IMR-90 (cell line): ENCODE results near the gene USP7. TPM values are rescaled to one million over a fixed set of nuclear protein-coding genes. Genes with fewer than 3 reads are reported as not detected.

Source experiments
- ATAC-seq: fragments of 200-7000 bp; cut with Tn5 transposase; 2 replicates; pipeline ENCODE4 v1.9.1; 2020; ENCODE audit warnings: low read depth, mild to moderate bottlenecking, moderate library complexity
- BruUV-seq: library from RNA; stranded (reverse); fragments of 400-500 nt; replicated peaks from 2 replicates; lab custom pipeline; 2021; lab: Mats Ljungman, UMichigan
- CTCF ChIA-PET: fragments of 300-600 bp; formaldehyde crosslinking; extraction: SDS; loops from one replicate; lab custom pipeline; 2021; ENCODE audit warnings: antibody characterized with exemption; lab: Yijun Ruan, JAX
- POLR2A ChIA-PET: fragments of 300-600 bp; sonication (Branson Sonifier 250); formaldehyde crosslinking; loops from one replicate; lab custom pipeline; 2022; ENCODE audit warnings: antibody characterized with exemption; ENCODE audit not compliant: unreplicated experiment; lab: Charles Lee
- DNase-seq: peaks from one replicate; pipeline ENCODE4 v3.0.0; 2013
- H2AFZ ChIP-seq: replicated peaks from 2 replicates; pipeline ENCODE3; 2013; ENCODE audit warnings: low read length, mild to moderate bottlenecking; ENCODE audit not compliant: poor library complexity
- H2AK5ac ChIP-seq: 2 replicates; pipeline ENCODE4 v1.6.1; 2013; ENCODE audit warnings: low read depth, low read length, inconsistent platforms
- H2AK9ac ChIP-seq: replicated peaks from 2 replicates; pipeline ENCODE3; 2013; ENCODE audit warnings: mild to moderate bottlenecking, low read depth, low read length, moderate library complexity; ENCODE audit not compliant: poor library complexity
- H2BK120ac ChIP-seq: 2 replicates; pipeline ENCODE4 v1.6.1; 2013; ENCODE audit warnings: low read depth, low read length, inconsistent platforms
- H2BK15ac ChIP-seq: 3 replicates; pipeline ENCODE4 v1.6.1; 2013; ENCODE audit warnings: low read depth, low read length, inconsistent platforms
- H2BK20ac ChIP-seq: 2 replicates; pipeline ENCODE4 v1.6.1; 2013; ENCODE audit warnings: low read depth, mild to moderate bottlenecking, inconsistent platforms, low read length, moderate library complexity
- H2BK5ac ChIP-seq: 2 replicates; pipeline ENCODE4 v1.6.1; 2013; ENCODE audit warnings: mild to moderate bottlenecking, low read depth, low read length, inconsistent platforms; ENCODE audit not compliant: poor library complexity, severe bottlenecking
- H3K14ac ChIP-seq: replicated peaks from 2 replicates; pipeline ENCODE4 v1.6.1; 2013; ENCODE audit warnings: low read depth, low read length, inconsistent platforms
- H3K18ac ChIP-seq: 2 replicates; pipeline ENCODE4 v1.6.1; 2013; ENCODE audit warnings: low read depth, low read length, control low read depth
- H3K23ac ChIP-seq: 2 replicates; pipeline ENCODE4 v1.6.1; 2013; ENCODE audit warnings: low read depth, low read length, inconsistent platforms
- H3K27ac ChIP-seq: 2 replicates; pipeline ENCODE4 v1.5.1; 2013; ENCODE audit warnings: mild to moderate bottlenecking, control low read depth, low read length; ENCODE audit not compliant: insufficient read depth
- H3K27me3 ChIP-seq: 2 replicates; pipeline ENCODE4 v1.6.1; 2013; ENCODE audit warnings: low read length; ENCODE audit not compliant: control insufficient read depth, insufficient read depth
- H3K36me3 ChIP-seq: 2 replicates; pipeline ENCODE4 v1.6.1; 2013; ENCODE audit warnings: low read length, mixed read lengths; ENCODE audit not compliant: control insufficient read depth, insufficient read depth
- H3K4ac ChIP-seq: 2 replicates; pipeline ENCODE4 v1.6.1; 2013; ENCODE audit warnings: low read depth, low read length, inconsistent platforms
- H3K4me1 ChIP-seq: 2 replicates; pipeline ENCODE4 v1.6.1; 2013; ENCODE audit warnings: low read length, mixed read lengths; ENCODE audit not compliant: control insufficient read depth, insufficient read depth
- H3K4me2 ChIP-seq: 2 replicates; pipeline ENCODE4 v1.6.1; 2013; ENCODE audit warnings: low read depth, mild to moderate bottlenecking, control low read depth, low read length, moderate library complexity
- H3K4me3 ChIP-seq: 2 replicates; pipeline ENCODE4 v1.5.1; 2013; ENCODE audit warnings: low read depth, mild to moderate bottlenecking, control low read depth, low read length, moderate library complexity; ENCODE audit not compliant: insufficient read depth
- H3K56ac ChIP-seq: 2 replicates; pipeline ENCODE4 v1.6.1; 2013; ENCODE audit warnings: low read length, inconsistent platforms; ENCODE audit not compliant: insufficient read depth; ENCODE audit errors: extremely low read depth
- H3K79me1 ChIP-seq, 2 experiments: 2 replicates each; pipeline ENCODE4 v1.6.1; 2013; ENCODE audit warnings: low read length in 2 of 2, inconsistent platforms in 1 of 2, low read depth in 1 of 2
- H3K9ac ChIP-seq: 2 replicates; pipeline ENCODE4 v1.6.1; 2013; ENCODE audit warnings: low read depth, low read length, control low read depth
- H3K9me1 ChIP-seq: 2 replicates; pipeline ENCODE4 v1.6.1; 2013; ENCODE audit warnings: low read length, inconsistent platforms; ENCODE audit not compliant: insufficient read depth
- H3K9me3 ChIP-seq: 2 replicates; pipeline ENCODE4 v1.6.1; 2013; ENCODE audit warnings: low read length; ENCODE audit not compliant: control insufficient read depth, insufficient read depth
- H4K20me1 ChIP-seq: 2 replicates; pipeline ENCODE4 v1.6.1; 2013; ENCODE audit warnings: low read length, inconsistent platforms; ENCODE audit not compliant: insufficient read depth
- H4K5ac ChIP-seq: 2 replicates; pipeline ENCODE4 v1.6.1; 2013; ENCODE audit warnings: mild to moderate bottlenecking, low read depth, low read length, control low read depth
- H4K8ac ChIP-seq, 2 experiments: 2 replicates each; pipeline ENCODE4 v1.6.1; 2013; ENCODE audit warnings: low read depth in 2 of 2, low read length in 2 of 2, control low read depth in 1 of 2, inconsistent platforms in 1 of 2
- H4K91ac ChIP-seq: 2 replicates; pipeline ENCODE4 v1.6.1; 2013; ENCODE audit warnings: low read depth, low read length, inconsistent platforms; ENCODE audit not compliant: insufficient read depth
- BHLHE40 ChIP-seq: fragments of 150-350 bp; IDR thresholded peaks from 2 replicates; pipeline ENCODE4 v1.6.1; 2016; ENCODE audit warnings: mild to moderate bottlenecking, low read depth, low read length
- CHD1 ChIP-seq: IDR thresholded peaks from 2 replicates; pipeline ENCODE4 v1.6.1; 2012; ENCODE audit warnings: low read depth, low read length, improper control_type of control experiment
- CTCF ChIP-seq: conservative IDR thresholded peaks from 2 replicates; pipeline ENCODE4 v1.5.1; 2012; ENCODE audit warnings: mild to moderate bottlenecking, low read depth, low read length, improper control_type of control experiment
- ELK1 ChIP-seq: fragments of 150-350 bp; IDR thresholded peaks from 2 replicates; pipeline ENCODE4 v1.6.1; 2016; ENCODE audit warnings: low read depth, mild to moderate bottlenecking, low read length, moderate library complexity, borderline replicate concordance
- FOS ChIP-seq: fragments of 150-350 bp; IDR thresholded peaks from 2 replicates; pipeline ENCODE4 v1.6.1; 2016; ENCODE audit warnings: low read depth, low read length
- MAFK ChIP-seq: IDR thresholded peaks from 2 replicates; pipeline ENCODE4 v1.6.1; 2012; ENCODE audit warnings: low read depth, low read length, improper control_type of control experiment
- MAZ ChIP-seq: IDR thresholded peaks from 2 replicates; pipeline ENCODE4 v1.6.1; 2012; ENCODE audit warnings: low read depth, mild to moderate bottlenecking, low read length, improper control_type of control experiment, moderate library complexity, borderline replicate concordance
- MXI1 ChIP-seq: IDR thresholded peaks from 2 replicates; pipeline ENCODE4 v1.6.1; 2012; ENCODE audit warnings: low read depth, mild to moderate bottlenecking, low read length, moderate library complexity, borderline replicate concordance
- NFE2L2 ChIP-seq: fragments of 150-350 bp; IDR thresholded peaks from 2 replicates; pipeline ENCODE4 v1.6.1; 2016; ENCODE audit warnings: low read depth, mild to moderate bottlenecking, low read length
- POLR2A ChIP-seq: IDR thresholded peaks from 2 replicates; pipeline ENCODE4 v1.6.1; 2012; ENCODE audit warnings: mild to moderate bottlenecking, low read depth, low read length
- RAD21 ChIP-seq: IDR thresholded peaks from 2 replicates; pipeline ENCODE4 v1.6.1; 2012; ENCODE audit warnings: low read length, improper control_type of control experiment
- RCOR1 ChIP-seq: IDR thresholded peaks from 2 replicates; pipeline ENCODE4 v1.6.1; 2012; ENCODE audit warnings: mild to moderate bottlenecking, low read length, improper control_type of control experiment; ENCODE audit not compliant: insufficient replicate concordance
- RFX5 ChIP-seq: IDR thresholded peaks from 2 replicates; pipeline ENCODE4 v1.8.0; 2012; ENCODE audit warnings: low read depth, mild to moderate bottlenecking, low read length, moderate library complexity
- SMC3 ChIP-seq: fragments of 150-350 bp; IDR thresholded peaks from 2 replicates; pipeline ENCODE4 v1.6.1; 2016; ENCODE audit warnings: low read depth, mild to moderate bottlenecking, antibody characterized with exemption, low read length, moderate library complexity
- USF2 ChIP-seq: fragments of 150-350 bp; IDR thresholded peaks from 2 replicates; pipeline ENCODE4 v1.6.1; 2017; ENCODE audit warnings: mild to moderate bottlenecking, antibody characterized with exemption, low read length, low read depth
- WGBS, 2 experiments: methylation state at CpG; one replicate each; pipeline versions ENCODE4 v1.1.5 to v1.1.7; 2013; ENCODE audit warnings: missing lambda C conversion rate in 2 of 2; ENCODE audit not compliant: insufficient read length in 1 of 2; ENCODE audit errors: extremely low coverage in 2 of 2; 5-methylcytosine and 5-hydroxymethylcytosine counted together
- dilution Hi-C: fragments of 300-500 bp; cut with HindIII; formaldehyde crosslinking; loops from one replicate; pipeline ENCODE4 v1.14.3; 2018; ENCODE audit warnings: low sequenced_read_pairs; ENCODE audit not compliant: unreplicated experiment
- in situ Hi-C: fragments of 300-500 bp; cut with MboI; formaldehyde crosslinking; loops from 3 replicates; pipeline ENCODE4 v1.14.3; 2019; ENCODE audit warnings: low sequenced_read_pairs, inconsistent platforms, mixed read lengths
- intact Hi-C: fragments of 100-400 bp; cut with micrococcal nuclease; formaldehyde crosslinking; loops from 2 replicates; pipeline ENCODE4 v1.10.0; 2022
- polyA plus RNA-seq, 3 experiments: library from polyadenylated mRNA; depleted of rRNA; stranded (reverse); fragments of >200 nt; gene quantifications; 2 replicates each; pipeline ENCODE4 v1.2.3, GENCODE V29; 2012; ENCODE audit warnings: low replicate concordance in 1 of 3
- total RNA-seq: library from RNA; depleted of rRNA; stranded (reverse); fragments of >200 nt; gene quantifications from 2 replicates; pipeline ENCODE4 v1.2.3, GENCODE V29; 2012

The USP7 gene
- total and polyA plus RNA-seq, 2 of the 4 experiments (the other 2 are of a cell fraction): 17.8 to 28.3 TPM

GRCh38 chr16:8862309-8863130 lies 101.2 kb downstream of the USP7 start:
- Histone ChIP-seq H3K4me1 (peaks cover 31% of the 10 kb centered on the region), H3K9me3 (no peaks in the 10 kb centered on the region), H3K56ac (no peak overlapping the region), H2AK9ac (no peak overlapping the region), H4K5ac (no peak overlapping the region), H2BK5ac (no peak overlapping the region), H2BK120ac (no peak overlapping the region), H2AK5ac (no peak overlapping the region), H4K20me1 (peaks cover 87% of the 10 kb centered on the region), H2AFZ (no peak overlapping the region), H2BK15ac (no peak overlapping the region), H3K79me1 (peaks cover 3 to 97% of the 10 kb centered on the region in 2 experiments), H4K8ac (no peak overlapping the region), H3K9me1 (peaks cover 19% of the 10 kb centered on the region), H3K27me3 (no peaks in the 10 kb centered on the region), H3K18ac (no peak overlapping the region), H3K36me3 (peaks cover 20% of the 10 kb centered on the region), H3K23ac (no peak overlapping the region), H3K4me2 (no peak overlapping the region), H2BK20ac (no peak overlapping the region), H3K4ac (no peak overlapping the region), H4K91ac (no peak overlapping the region), H3K27ac (no peak overlapping the region), H3K4me3 (no peak overlapping the region), H3K9ac (no peak overlapping the region), H3K14ac (no peak overlapping the region)
- no peak for ATAC-seq
- in situ Hi-C loops (no loop called here), dilution Hi-C loops (no loop called here), intact Hi-C loops (no loop called here)
- ChIA-PET CTCF (no interaction called here), POLR2A (no interaction called here)
- no TSS peak for BruUV-seq
- no peak for DNase-seq
- 100% methylated on average over 2 of the region's 14 CpGs; no CpG with 5 or more reads in 1 of the 2 experiments for WGBS, 2 experiments
- TF ChIP-seq ELK1 (no peak), MAFK (no peak), FOS (no peak), POLR2A (no peak; the same call in 1 of the 2 replicates), RCOR1 (no peak), NFE2L2 (no peak), BHLHE40 (no peak), RAD21 (no peak), RFX5 (no peak), CTCF (no peak), CHD1 (no peak), SMC3 (no peak), USF2 (no peak), MXI1 (no peak), MAZ (no peak)
